ENCODE data around the gene TMEM222.

TMEM222 gene

DNA sequence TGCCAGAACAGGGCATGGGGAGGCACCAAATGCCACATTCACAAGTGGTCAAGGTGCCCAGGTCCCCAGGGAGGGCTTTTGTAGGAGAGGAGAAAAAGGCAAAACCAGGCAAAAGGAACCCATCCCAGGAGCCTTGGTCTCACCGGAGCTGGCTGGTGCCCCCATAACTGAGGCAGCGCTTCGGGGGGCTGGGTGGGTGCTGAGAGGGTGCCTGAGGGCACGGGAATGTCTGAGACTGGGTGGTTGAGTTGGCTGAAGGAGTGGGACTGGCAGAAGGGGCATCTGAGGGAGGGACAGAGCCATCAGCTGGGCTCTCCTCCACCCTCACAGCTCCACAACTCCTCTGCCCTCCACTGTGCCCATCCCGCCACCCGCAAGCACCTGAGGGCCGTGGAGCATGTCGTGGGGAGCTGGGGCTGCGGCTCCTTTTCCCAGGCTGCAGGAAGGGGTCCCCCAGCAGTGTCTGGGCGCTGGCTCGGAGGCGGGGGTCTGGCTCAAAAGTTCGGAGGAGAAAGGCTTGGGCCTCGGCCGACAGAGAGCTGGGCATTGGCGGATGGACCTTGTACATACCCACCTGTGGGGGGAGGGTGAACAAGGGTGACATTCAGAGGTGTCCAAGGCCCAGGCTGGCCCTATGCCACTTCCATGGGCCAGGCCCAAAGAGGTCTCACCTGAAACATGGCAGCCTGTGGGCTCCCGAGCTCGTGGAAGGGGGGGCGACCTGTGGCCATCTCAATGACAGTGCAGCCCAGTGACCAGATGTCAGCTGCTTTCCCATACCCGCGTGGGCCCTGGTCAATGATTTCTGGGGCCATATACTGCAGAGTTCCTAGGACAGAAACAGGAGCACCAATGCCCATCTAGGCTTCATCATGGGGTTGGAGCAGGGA, 36.3 kb downstream of the TMEM222 start:
- DNase-seq (ENCODE audit: low read depth in 3 of 3, low spot score in 1 of 3): no peak

DNA sequence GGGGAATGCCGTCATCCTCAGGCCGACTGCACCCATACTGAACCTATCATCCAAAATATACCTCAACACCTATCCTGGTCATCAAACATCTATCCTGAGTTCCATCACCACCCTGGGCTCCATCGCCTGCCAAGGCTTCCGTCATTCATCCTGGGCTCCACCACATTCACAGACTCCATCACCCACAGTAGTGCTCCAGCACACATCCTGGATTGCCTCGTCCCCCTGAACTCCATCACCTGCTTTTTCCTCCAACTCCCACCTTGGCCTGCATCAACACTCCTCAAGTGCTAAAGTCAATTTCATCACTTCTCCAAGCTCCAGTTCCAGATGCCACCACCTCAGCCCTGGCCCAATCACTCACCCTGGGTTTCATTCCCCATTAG, 37.0 kb downstream of the TMEM222 start:
- no peak for DNase-seq (ENCODE audit: low read depth in 3 of 3, low spot score in 1 of 3)

DNA sequence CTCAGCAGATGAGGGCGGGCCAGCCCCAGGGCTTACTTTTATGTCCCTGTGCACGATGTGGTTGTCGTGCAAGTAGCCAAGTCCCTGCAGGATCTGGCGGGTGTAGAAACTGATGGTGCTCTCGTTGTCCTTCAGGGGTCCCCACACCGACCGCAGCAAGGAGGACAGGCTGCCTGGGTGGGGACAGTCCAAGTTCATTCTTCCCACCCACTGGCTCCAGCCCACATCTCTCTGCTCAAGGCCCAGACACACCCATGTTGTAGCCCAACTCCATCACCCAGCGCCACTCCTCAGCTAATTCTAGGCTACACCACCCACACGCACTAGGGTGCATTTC, 37.8 kb downstream of the TMEM222 start:
- DNase-seq (ENCODE audit: low read depth in 3 of 3, low spot score in 1 of 3): no peak

DNA sequence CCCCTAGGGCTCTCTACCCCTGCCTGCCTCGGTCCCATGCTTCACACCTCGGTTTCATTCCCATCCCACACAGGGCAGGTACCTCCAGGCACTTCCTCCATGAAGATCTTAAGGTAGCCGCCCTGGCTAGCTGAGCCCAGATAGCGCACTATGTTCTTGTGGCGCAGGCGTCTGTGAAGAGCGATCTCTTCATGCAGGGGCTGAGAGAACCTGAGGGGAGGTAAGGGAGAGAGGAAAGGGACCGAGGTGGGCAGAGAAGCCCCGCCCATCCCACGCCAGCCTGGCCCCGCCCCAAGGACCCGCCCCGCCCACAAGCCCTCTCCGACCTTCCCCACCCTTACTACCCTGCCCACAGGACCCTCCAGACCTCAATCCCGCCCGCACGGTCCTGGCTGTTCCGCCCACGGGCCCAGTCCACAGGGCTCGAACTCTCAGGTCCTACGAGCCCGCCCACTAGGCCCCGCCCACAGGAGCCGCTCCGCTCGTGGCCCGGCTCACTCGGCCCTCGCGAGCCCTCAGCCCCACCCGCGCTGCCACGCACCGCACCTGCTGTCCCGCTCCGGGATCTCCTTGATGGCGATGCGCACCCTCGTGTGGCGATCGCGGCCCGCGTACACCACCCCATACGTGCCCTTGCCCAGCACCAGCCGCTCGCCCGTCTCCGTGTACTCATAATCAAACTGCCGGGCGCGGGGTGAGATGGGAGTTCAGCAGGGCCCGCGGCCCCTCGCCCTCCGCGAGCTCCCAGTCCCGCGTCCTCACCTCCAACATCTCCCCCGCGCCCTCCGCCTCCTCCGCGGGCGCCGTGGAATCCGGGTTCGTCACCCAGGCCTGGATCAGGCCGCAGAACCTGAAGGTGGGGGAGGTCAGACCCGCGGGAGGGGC, 38.4 kb downstream of the TMEM222 start:
- peak in 1 of 3 donors; percentile 29 for DNase-seq (ENCODE audit: low read depth in 3 of 3, low spot score in 1 of 3)

DNA sequence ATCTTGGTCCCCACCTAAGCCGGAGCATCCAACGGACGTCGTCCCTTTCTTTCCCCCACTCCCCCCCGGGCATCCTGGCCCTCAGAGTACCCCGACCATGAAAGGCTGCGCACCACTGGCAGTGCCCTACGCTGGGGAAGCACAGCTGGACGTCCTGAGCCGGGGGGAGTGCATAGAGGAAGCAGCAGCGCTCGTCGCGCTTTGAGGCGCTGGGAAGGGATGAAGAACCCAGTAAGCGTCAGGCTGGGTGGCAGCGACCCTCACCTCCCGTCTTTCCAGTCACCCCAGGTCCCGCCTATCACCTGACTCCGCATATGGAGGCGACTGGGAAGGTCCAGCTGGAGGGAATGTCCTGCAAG, 39.1 kb downstream of the TMEM222 start:
- DNase-seq (ENCODE audit: low read depth in 3 of 3, low spot score in 1 of 3): no peak

DNA sequence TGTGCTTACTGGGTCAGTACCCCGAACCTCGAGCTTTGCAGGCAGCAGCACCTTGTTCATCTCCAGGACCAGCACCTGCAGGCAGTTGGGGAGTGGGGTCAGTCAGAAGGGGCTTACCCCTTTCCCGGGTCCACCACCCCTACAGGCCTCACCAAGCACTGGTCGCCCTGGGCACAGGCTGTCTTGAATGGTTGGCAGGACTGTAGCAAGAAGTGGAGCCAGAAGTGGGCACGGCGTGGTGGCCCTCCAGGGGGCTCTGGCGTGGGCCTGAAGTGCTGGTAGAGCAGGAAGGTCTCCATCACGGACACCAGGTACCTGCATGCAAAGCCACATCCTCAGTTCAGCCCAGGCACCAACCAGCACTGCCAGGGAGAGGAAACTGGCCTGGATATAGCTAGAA, 39.6 kb downstream of the TMEM222 start:
- no peak for DNase-seq (ENCODE audit: low read depth in 3 of 3, low spot score in 1 of 3)

DNA sequence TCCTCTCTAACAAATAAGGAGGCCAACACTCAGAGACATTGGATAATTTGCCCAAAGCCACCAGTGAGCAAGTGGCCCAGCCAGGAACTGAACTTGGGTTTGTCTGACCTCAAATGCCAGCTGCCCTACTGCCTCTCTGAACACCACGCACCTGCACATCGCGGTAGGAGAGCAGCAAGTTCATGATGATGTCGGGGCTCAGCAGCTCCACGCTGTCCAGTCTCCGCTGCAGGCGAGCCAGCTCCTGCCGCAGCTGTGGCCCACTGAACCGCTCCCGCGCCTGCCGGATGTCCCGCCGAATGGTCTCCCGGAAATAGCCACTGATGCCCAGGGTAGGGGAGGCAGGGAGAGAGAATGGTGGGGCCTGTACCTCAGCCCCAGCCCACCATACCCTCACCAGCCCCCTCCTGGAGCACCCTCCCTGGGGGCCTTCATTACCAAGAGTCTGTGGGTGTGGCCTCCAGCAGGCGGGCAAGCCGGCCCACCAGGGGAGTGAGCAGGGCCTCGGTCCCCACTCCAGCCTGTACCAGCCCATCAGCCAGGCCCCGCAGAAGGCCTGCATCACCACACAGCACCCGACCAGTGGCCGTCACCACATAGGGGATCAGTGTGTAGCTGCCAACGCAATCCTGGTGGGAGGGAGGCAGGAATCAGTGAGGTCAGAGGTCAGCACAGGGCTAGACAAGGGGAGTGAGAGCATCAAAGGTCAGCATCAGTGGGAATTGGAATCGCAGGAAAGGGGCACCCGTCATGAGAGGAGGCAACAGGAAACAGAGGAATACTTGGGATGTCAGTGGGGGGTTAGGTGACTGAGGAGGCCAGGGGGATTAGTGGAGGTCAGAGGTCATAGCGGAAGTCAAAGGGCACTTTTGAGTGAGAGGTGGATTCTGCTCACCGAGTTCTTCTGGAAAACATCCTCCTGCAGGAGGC, 42.1 kb downstream of the TMEM222 start:
- no peak for DNase-seq (ENCODE audit: low read depth in 3 of 3, low spot score in 1 of 3)

DNA sequence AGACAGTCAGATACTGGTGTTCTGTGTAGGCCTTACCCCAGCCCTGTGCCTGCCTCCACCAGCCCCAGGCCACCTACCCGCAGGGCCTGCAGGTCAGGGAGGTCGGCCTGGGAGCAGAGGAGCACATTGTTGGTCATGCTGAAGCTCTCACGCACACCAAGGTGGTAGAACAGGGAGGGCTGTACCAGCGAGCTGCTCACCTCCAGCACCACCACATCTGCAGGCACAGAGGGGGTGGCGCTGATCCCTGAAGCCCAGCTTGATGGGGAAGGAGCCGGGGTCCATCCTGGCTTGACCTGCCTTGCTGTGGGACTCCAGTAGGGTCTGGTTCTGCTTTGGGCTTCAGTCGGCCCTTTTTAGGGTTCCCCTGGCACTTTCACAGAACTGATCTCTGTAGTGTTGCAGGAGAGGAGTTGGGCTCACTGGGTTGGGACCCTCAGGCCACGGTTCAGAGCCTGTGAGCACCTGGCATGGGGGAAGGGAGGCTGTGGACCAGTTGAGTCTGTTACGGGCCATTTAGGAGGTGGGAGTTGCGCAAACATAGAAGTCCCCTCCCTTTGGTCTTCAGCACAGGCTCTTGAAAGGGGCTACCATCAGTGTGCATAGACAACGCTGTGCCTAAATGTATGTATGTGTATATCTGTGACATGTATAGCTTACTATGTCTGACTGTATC, 42.9 kb downstream of the TMEM222 start:
- no peak for DNase-seq (ENCODE audit: low read depth in 3 of 3, low spot score in 1 of 3)

DNA sequence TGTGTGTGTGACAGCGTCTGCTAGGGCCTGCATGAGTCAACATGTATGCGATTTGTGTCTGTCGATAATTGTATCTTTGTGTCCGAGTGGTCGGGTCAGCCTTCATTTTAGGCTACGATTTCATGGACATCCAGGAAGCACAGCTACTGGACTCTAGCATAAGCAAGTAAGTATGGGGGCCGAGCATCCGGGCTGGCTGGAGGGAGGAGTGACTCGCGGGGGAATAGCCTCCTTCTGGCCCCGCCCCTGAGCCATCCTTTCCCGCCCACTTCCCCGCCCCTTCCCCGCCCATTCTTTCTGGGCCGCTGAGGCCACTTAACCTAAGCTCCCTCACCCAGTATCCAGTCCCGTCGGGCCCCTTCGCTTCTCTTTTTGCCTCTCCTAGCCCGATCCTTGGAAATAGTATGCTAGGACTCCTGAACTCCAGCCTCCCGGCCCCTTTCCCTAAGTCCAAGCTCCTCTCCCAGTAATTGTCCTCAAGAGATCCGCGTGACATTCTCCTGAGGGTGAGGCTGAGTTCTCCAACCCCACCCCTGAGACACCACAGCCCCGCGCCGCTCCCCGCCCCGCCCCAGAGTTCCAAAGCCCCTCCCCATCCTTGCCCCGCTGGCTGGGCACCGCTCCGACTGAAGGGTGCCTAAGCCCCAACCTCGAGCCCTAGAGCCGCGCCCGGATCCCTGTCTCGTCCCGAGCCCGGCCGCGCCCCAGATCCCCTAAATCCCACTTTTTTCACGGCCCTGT, 43.6 kb downstream of the TMEM222 start:
- peak; percentile 51 to 71 (median 52) for DNase-seq (ENCODE audit: low read depth in 3 of 3, low spot score in 1 of 3)

DNA sequence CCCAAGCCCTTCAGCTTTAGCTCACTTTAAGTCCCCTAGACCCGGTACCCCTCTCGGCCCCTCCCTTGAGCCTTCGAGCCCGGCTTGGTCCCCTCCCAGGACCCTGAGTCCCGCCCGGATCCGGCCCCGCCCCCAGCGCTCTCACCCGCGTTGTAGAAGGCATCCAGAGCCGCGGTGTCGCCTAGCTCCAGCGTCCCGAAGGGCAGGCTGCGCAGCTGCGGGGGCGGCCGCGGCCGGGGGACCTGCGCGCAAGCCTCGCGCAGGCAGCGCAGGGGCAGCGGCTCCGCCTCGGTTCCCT, 44.1 kb downstream of the TMEM222 start:
- DNase-seq (ENCODE audit: low read depth in 3 of 3, low spot score in 1 of 3): peak in 1 of 3 donors; percentile 57

DNA sequence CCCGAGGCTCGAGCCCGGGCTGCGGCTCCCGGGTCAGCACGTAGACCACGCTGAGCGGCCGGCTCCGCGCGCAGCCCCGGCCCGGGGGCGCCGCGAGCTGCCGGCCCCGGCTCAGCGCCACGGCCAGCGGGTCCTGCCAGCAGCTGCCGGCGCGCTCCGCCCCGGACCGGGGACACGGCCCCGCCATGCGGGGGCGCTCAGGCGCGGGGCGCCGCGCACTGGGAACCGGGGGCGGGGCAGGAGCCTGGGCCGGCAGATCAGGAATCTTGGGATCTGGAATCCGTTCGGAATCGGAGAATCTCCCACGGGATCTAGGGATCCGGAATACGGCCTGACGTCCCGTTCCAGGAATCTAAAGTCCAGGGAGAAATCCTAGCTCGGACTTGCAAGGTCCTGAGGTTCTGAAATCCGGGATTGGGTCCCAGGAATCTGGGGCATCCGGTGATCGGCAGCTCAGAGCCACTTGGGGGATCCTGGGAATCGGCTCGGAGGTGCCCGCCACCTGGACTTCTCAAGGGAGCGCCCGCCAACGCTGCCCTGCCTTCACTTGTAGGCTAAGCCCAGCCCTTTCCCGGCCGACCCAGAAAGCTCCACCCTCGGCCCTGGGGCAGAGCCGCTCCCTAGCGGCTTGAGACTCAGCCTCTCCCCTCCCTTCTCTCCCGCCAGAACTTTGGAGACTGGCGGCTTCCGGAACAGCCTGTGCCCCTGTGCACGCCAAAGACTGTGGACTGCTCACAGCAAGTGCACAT, 44.6 kb downstream of the TMEM222 start, which contains the start of gene MAP3K6:
TSS of gene MAP3K6 (minus strand) at position 551 of the 749 bp plus-strand sequence. CDS start at position 187, 364 bp downstream.
- DNase-seq (ENCODE audit: low read depth in 3 of 3, low spot score in 1 of 3): no peak

DNA sequence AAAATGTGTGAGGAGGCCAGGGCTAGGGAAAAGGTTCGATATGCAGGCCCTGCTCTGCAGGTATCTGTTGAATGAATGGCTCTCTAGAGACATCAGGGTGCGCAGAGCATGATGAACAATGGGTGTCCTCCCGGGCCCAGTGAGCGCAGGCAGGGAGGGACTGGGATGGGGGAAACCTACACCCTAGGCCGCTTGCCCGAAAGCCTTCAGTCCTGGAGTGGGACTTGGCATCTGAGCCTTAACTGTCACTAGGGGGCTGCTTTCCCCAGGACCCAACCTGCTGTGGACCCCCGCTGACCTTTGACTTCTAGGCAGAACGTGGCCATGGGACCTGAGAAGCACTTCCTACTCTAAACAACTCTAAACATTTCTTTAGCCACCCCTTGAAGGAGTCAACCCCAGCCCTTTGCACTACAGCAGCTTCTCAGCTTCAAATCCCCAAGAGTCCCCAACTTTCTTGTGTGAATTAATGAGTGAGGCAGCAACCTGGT, 45.2 kb downstream of the TMEM222 start:
- DNase-seq (ENCODE audit: low read depth in 3 of 3, low spot score in 1 of 3): no peak

DNA sequence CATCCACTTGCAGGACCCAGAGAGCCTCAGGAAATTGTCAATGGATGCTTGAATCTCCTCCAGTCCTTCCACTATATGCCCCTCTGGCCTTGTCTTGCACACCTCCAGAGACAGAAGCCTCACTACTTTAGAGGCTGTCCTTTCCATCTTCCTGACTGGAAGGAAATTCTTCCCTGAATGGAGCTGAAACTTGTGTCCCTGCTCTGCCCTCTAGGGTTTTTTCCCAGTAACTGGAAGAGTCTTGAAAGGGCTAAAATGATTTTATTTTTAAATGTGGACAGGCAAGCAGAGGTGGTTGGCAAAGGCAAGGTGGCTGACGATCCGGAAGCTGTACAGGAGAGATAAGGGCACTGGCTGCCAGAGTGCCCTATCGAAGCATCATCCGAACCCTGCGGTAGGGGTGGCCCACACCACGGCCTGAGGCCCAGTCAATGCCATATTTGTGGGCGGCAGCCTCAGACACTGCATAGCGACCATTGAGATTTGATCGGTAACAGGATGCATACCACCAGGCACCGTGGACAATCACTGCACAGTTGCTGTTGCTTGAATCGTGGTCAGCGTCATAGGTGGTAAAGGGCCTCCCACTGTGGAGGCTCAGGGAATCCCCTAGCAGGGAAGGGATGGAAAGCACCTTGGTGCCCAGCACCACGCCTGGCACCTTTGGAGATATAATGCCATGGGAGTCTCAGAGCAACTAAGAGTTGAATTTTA, 47.1 kb downstream of the TMEM222 start:
- no peak for DNase-seq (ENCODE audit: low read depth in 3 of 3, low spot score in 1 of 3)

DNA sequence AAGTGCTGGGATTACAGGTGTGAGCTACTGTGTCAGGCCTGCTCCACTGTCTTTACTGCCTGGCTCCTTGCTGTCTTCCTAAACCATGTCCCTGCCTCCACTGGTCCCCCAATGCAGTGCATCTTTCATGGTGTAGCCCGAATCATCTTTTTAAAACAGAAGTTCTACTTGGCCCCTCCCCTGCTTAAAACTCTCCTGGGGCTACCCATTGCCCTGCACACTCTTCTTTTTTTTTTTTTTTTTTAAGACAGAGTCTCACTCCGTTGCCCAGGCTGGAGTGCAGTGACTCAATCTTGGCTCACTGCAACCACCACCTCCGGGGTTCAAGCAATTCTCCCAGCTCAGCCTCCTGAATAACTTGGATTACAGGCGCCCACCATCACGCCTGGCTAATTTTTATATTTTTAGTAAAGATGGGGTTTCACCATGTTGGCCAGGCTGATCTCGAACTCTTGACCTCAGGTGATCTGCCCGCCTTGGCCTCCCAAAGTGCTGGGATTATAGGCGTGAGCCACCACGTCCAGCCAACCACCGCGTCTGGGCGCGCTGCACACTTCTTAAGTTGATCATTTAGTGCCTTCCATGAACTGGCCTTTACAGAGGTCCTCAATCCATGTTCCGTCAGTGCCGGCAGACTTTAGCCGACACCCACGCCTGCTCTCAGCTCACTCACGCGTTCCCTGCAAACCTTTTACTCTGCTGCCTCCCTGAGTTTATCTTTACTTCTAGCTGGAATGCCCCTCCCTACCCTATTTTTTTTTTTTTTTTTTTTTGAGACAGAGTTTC, 50.3 kb downstream of the TMEM222 start:
- no peak for DNase-seq (ENCODE audit: low read depth in 3 of 3, low spot score in 1 of 3)

DNA sequence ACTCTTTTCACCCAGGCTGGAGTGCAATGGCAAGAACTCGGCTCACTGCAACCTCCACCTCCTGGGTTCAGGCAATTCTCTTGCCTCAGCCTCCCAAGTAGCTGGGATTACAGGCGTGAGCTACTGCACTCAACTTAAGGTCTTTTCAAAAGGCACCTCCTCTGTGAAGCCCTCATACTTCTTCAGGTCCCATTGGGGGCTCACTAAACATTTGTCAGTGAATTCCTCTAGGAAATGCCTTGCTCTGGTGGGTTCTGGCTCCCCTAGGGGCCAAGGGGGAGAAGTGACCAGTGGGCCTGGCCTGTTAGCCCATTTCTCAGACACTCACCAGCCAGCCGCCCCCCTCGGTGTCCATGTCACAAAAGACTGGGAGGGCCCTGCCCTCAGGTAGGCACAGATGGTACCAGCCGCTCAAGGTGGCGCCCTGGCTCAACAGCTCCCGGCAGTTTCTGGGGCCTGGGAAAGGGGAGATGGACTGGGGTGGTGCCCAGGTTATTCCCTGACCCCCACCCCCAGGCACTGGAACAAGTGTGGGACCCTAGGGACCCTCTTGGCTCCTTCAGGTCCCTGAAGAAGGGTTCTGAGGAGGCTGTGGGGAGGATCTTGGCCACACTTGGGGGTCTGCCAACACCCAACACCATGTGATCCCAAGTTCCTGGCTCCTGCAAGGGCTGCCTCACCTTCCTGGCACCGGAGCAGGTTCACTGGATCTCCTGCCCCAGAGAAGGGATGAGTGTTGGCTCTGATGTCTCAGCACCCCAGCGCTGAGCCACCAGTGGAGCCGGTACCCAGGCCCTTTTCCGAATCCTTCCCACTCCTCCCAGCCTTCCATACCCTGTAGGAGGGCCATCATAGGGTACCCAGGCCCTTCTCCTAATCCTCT, 51.1 kb downstream of the TMEM222 start:
- no peak for DNase-seq (ENCODE audit: low read depth in 3 of 3, low spot score in 1 of 3)

DNA sequence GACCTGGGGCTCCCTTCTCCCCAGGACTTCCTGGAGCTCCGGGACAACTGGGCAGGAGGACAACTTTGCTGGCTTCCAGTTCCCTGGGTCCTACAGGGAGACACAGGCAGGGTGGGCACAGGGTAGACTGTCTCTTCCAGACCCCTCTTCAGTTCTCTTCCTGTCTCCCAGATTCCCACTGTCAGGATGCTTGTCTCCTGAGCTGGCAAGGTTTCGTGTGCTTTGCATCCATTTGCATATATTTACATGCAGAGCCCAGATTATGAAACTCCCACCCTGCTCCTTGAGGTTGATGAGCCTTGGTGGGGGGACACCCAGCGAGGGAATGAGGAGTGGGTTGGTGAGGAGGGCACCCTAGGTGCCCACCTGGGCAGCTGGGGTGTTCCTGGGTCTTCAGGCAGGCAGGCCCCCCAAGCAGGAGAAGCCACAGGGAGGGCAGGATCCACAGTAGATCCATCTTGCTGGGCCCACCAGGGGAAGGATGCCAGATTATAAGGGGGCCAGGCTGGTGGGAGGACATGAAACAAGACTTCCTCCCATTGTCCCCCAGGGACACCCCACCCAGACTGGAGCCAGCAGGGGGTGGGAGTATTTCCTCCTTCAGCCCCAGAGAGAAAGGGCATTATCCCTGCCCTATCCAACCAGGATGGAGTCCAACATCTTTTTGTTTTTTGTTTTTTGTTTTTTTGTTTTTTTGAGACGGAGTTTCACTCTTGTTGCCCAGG, 52.6 kb downstream of the TMEM222 start, which contains the start of gene FCN3:
TSS of gene FCN3 (minus strand) at position 463 of the 725 bp plus-strand sequence. CDS start at position 457, 6 bp downstream.
- no peak for DNase-seq (ENCODE audit: low read depth in 3 of 3, low spot score in 1 of 3)
